ENCODE results near the gene KIF21A. TPM values are rescaled to one million over a fixed set of nuclear protein-coding genes. Genes with fewer than 3 reads are reported as not detected.

The KIF21A gene
- total RNA-seq, 4 donors from 2014 or later = 22.5 to 65.5 (median 33.5) TPM

- ATAC-seq (ENCODE audit: low FRiP score) = no peak
- TF ChIP-seq, protein P1, sequence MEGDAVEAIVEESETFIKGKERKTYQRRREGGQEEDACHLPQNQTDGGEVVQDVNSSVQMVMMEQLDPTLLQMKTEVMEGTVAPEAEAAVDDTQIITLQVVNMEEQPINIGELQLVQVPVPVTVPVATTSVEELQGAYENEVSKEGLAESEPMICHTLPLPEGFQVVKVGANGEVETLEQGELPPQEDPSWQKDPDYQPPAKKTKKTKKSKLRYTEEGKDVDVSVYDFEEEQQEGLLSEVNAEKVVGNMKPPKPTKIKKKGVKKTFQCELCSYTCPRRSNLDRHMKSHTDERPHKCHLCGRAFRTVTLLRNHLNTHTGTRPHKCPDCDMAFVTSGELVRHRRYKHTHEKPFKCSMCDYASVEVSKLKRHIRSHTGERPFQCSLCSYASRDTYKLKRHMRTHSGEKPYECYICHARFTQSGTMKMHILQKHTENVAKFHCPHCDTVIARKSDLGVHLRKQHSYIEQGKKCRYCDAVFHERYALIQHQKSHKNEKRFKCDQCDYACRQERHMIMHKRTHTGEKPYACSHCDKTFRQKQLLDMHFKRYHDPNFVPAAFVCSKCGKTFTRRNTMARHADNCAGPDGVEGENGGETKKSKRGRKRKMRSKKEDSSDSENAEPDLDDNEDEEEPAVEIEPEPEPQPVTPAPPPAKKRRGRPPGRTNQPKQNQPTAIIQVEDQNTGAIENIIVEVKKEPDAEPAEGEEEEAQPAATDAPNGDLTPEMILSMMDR (IDR thresholded peaks at IDR 0.05) = no peak
- no peak for DNase-seq (ENCODE audit: low spot score)
Observed at GRCh38 chr12:39267886-39268285, 175.0 kb downstream of the KIF21A start.

GRCh38 chr12:39252628-39253027, 190.3 kb downstream of the KIF21A start:
- TF ChIP-seq, protein P1 (IDR thresholded peaks at IDR 0.05) = no peak
- DNase-seq (ENCODE audit: low spot score) (no peak), ATAC-seq (ENCODE audit: low FRiP score) (no peak)

Other genes starting within 250 kb of the KIF21A start
- 10 to 100 TPM; 11.0 to 19.7 (median 13.0) TPM for gene ABCD2, start 176.7 kb upstream of the KIF21A start, total RNA-seq